ENCODE results near the gene BRWD1. TPM values are rescaled to one million over a fixed set of nuclear protein-coding genes. Genes with fewer than 3 reads are reported as not detected.

BRWD1 gene
- total RNA-seq, 2 experiments from 2014 or later: 84.7 to 92.2 TPM

GRCh38 chr21:39318091-39318959 lies 4.9 kb upstream of the BRWD1 start:
- Mint-ChIP-seq H3K27ac (no peak overlapping the region), H3K9me3 (no peaks in the 10 kb centered on the region), H3K4me3 (no peak overlapping the region), H3K27me3 (no peaks in the 10 kb centered on the region), H3K36me3 (ENCODE audit: low read depth) (peaks cover 9% of the 10 kb centered on the region), H3K4me1 (ENCODE audit: low read depth) (peaks cover 19% of the 10 kb centered on the region)
- no peaks in the 10 kb centered on the region for H3K36me3 ChIP-seq (ENCODE audit: insufficient read depth, low read length)
- H3K4me1 ChIP-seq (ENCODE audit: insufficient read depth, low read length): peaks cover 18% of the 10 kb centered on the region
- H3K9me3 ChIP-seq (ENCODE audit: control insufficient read depth in 1 of 2, insufficient read depth in 1 of 2, low read length in 2 of 2): no peaks in the 10 kb centered on the region
- ChIA-PET CTCF (no interaction called here), POLR2A (interaction anchor here (2.8 kb wide), 1 partner anchor 30 kb away, joined by 14 read pairs; the partner anchor contains the start of gene HMGN1)
- no peak overlapping the region for H3K4me3 ChIP-seq (ENCODE audit: low read length)
- no peaks in the 10 kb centered on the region for H3K27me3 ChIP-seq (ENCODE audit: control insufficient read depth in 1 of 2, insufficient read depth in 2 of 2, low read length in 2 of 2)
- DNase-seq (no peak), ATAC-seq (ENCODE audit: poor library complexity) (no peak)
- no peak overlapping the region for H3K27ac ChIP-seq (ENCODE audit: low read depth in 1 of 2, low read length in 2 of 2)
- intact Hi-C loops (cut with DNase I, micrococcal nuclease): loop anchor here (10.0 kb wide), 2 partner anchors 126 to 1954 kb away; partner anchors contain the start of genes DYRK1A (in 1 of the 2) and LCA5L (in 1 of the 2)
- TF ChIP-seq CTCF (IDR thresholded peaks at IDR 0.05): no peak

- Mint-ChIP-seq H3K27me3 (no peaks in the 10 kb centered on the region), H3K4me1 (ENCODE audit: low read depth) (peaks cover 20% of the 10 kb centered on the region), H3K4me3 (peak overlapping the region; percentile 4), H3K36me3 (ENCODE audit: low read depth) (peaks cover 12% of the 10 kb centered on the region), H3K27ac (no peak overlapping the region), H3K9me3 (no peaks in the 10 kb centered on the region)
- ATAC-seq (ENCODE audit: poor library complexity) (no peak), DNase-seq (peak in 2 of 14 experiments; percentile 40 to 48)
- intact Hi-C loops (cut with DNase I, micrococcal nuclease): loop anchor here (10.0 kb wide), 2 partner anchors 127 to 1953 kb away; partner anchors contain the start of genes DYRK1A (in 1 of the 2) and LCA5L (in 1 of the 2)
- no peaks in the 10 kb centered on the region for H3K36me3 ChIP-seq (ENCODE audit: insufficient read depth, low read length)
- no peak for TF ChIP-seq CTCF (IDR thresholded peaks at IDR 0.05)
- no peaks in the 10 kb centered on the region for H3K27me3 ChIP-seq (ENCODE audit: control insufficient read depth in 1 of 2, insufficient read depth in 2 of 2, low read length in 2 of 2)
- no peak overlapping the region for H3K4me3 ChIP-seq (ENCODE audit: low read length)
- ChIA-PET POLR2A (interaction anchor here (2.8 kb wide), 1 partner anchor 31 kb away, joined by 14 read pairs; the partner anchor contains the start of gene HMGN1), CTCF (interaction anchor here (1.3 kb wide), 1 partner anchor 124 kb away, joined by 4 read pairs; no protein-coding TSS in a partner anchor)
- H3K4me1 ChIP-seq (ENCODE audit: insufficient read depth, low read length): peaks cover 18% of the 10 kb centered on the region
- no peak overlapping the region for H3K27ac ChIP-seq (ENCODE audit: low read depth in 1 of 2, low read length in 2 of 2)
- no peaks in the 10 kb centered on the region for H3K9me3 ChIP-seq (ENCODE audit: control insufficient read depth in 1 of 2, insufficient read depth in 1 of 2, low read length in 2 of 2)
These were observed 4.0 kb upstream of the BRWD1 start for GRCh38 chr21:39317134-39318090.

GRCh38 chr21:39316729-39317128 lies 3.3 kb upstream of the BRWD1 start:
- Mint-ChIP-seq H3K27me3 (no peaks in the 10 kb centered on the region), H3K4me1 (ENCODE audit: low read depth) (peaks cover 26% of the 10 kb centered on the region), H3K36me3 (ENCODE audit: low read depth) (peaks cover 19% of the 10 kb centered on the region), H3K27ac (no peak overlapping the region), H3K4me3 (peak overlapping the region; percentile 4), H3K9me3 (no peaks in the 10 kb centered on the region)
- no peaks in the 10 kb centered on the region for H3K9me3 ChIP-seq (ENCODE audit: control insufficient read depth in 1 of 2, insufficient read depth in 1 of 2, low read length in 2 of 2)
- H3K4me1 ChIP-seq (ENCODE audit: insufficient read depth, low read length): peaks cover 23% of the 10 kb centered on the region
- POLR2A ChIA-PET: interaction anchor here (2.8 kb wide), 1 partner anchor 32 kb away, joined by 14 read pairs; the partner anchor contains the start of gene HMGN1
- no peak overlapping the region for H3K4me3 ChIP-seq (ENCODE audit: low read length)
- intact Hi-C loops (cut with DNase I, micrococcal nuclease): loop anchor here (10.0 kb wide), 2 partner anchors 128 to 1952 kb away; partner anchors contain the start of genes DYRK1A (in 1 of the 2) and LCA5L (in 1 of the 2)
- no peaks in the 10 kb centered on the region for H3K27me3 ChIP-seq (ENCODE audit: control insufficient read depth in 1 of 2, insufficient read depth in 2 of 2, low read length in 2 of 2)
- no peak overlapping the region for H3K27ac ChIP-seq (ENCODE audit: low read depth in 1 of 2, low read length in 2 of 2)
- no peak for ATAC-seq (ENCODE audit: poor library complexity)
- no peak for TF ChIP-seq CTCF (IDR thresholded peaks at IDR 0.05)
- CTCF ChIA-PET: interaction anchor here (1.3 kb wide), 1 partner anchor 125 kb away, joined by 4 read pairs; no protein-coding TSS in a partner anchor
- no peak for DNase-seq
- no peaks in the 10 kb centered on the region for H3K36me3 ChIP-seq (ENCODE audit: insufficient read depth, low read length)

Measured in CD4-positive, alpha-beta T cell (primary cell).